Diencephalon (tissue), 1 donor: Measurements from ENCODE around the gene UROD. TPM values are rescaled to one million over a fixed set of nuclear protein-coding genes. Genes with fewer than 3 reads are reported as not detected.

Experiments
- total RNA-seq: library from RNA; depleted of rRNA; stranded (reverse); fragments of >200 nt; gene quantifications from one replicate; pipeline ENCODE4 v1.2.3, GENCODE V29; 2014

UROD gene
- total RNA-seq, result 70.6 TPM

GRCh38 chr1:45011837-45012638 is at the start of gene UROD:
UROD (plus strand) TSS chr1:45012254; CDS start chr1:45012266, 12 bp downstream.

GRCh38 chr1:45010855-45011811 is 921 bp upstream of the UROD start, which contains the start of gene HECTD3:
HECTD3 (minus strand) TSS chr1:45011324; CDS start chr1:45011257, 67 bp downstream.

Other genes starting within 250 kb of the UROD start
- gene RPS8, start 236.7 kb upstream of the UROD start, total RNA-seq, result 1,149 TPM
- gene BEST4, start 224.1 kb upstream of the UROD start, total RNA-seq, result 1.2 TPM
- 11.5 TPM for gene PLK3, start 211.9 kb upstream of the UROD start, total RNA-seq
- not detected for gene DYNLT4, start 204.9 kb upstream of the UROD start, total RNA-seq
- 1.8 TPM for gene BTBD19, start 203.7 kb upstream of the UROD start, total RNA-seq
- gene PTCH2, start 169.0 kb upstream of the UROD start, total RNA-seq, result 1.2 TPM
- gene EIF2B3, start 25.7 kb upstream of the UROD start, total RNA-seq, result 31.4 TPM
- gene HECTD3, start 930 bp upstream of the UROD start, total RNA-seq, result 13.1 TPM
- gene ZSWIM5, start 194.4 kb downstream of the UROD start, total RNA-seq, result 22.1 TPM